ENCODE results near the gene GPR160.

DNA sequence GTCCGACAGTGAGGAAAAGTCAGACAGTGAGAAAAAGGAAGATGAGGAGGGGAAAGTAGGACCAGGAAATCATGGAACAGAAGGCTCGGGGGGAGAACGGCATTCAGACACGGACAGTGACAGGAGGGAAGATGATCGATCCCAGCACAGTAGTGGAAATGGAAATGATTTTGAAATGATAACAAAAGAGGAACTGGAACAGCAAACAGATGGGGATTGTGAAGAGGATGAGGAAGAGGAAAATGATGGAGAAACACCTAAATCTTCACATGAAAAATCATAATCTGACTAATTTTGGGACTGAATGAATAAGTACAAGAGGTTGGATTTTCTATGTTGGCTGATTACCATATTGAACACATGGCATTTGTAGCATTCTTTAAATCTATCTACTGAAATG, 45.0 kb upstream of the GPR160 start:
- TF ChIP-seq, protein P1, sequence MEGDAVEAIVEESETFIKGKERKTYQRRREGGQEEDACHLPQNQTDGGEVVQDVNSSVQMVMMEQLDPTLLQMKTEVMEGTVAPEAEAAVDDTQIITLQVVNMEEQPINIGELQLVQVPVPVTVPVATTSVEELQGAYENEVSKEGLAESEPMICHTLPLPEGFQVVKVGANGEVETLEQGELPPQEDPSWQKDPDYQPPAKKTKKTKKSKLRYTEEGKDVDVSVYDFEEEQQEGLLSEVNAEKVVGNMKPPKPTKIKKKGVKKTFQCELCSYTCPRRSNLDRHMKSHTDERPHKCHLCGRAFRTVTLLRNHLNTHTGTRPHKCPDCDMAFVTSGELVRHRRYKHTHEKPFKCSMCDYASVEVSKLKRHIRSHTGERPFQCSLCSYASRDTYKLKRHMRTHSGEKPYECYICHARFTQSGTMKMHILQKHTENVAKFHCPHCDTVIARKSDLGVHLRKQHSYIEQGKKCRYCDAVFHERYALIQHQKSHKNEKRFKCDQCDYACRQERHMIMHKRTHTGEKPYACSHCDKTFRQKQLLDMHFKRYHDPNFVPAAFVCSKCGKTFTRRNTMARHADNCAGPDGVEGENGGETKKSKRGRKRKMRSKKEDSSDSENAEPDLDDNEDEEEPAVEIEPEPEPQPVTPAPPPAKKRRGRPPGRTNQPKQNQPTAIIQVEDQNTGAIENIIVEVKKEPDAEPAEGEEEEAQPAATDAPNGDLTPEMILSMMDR (conservative IDR thresholded peaks at IDR 0.05 in 1 of 2, IDR thresholded peaks at IDR 0.05 in 1 of 2; ENCODE audit: low read depth in 1 of 2, low read length in 2 of 2), result no peak
- TF ChIP-seq EZH2 (IDR thresholded peaks at IDR 0.05; ENCODE audit: low read length, missing control alignments), result no peak
